ENCODE data around the gene EEIG1. TPM values are rescaled to one million over a fixed set of nuclear protein-coding genes. Genes with fewer than 3 reads are reported as not detected.

The EEIG1 gene
- total and polyA plus RNA-seq, 9 of the 15 experiments (the other 6 are each of a cell fraction or from before 2014, with no cell fraction given): 0.17 to 16.7 (median 3.6) TPM

DNA sequence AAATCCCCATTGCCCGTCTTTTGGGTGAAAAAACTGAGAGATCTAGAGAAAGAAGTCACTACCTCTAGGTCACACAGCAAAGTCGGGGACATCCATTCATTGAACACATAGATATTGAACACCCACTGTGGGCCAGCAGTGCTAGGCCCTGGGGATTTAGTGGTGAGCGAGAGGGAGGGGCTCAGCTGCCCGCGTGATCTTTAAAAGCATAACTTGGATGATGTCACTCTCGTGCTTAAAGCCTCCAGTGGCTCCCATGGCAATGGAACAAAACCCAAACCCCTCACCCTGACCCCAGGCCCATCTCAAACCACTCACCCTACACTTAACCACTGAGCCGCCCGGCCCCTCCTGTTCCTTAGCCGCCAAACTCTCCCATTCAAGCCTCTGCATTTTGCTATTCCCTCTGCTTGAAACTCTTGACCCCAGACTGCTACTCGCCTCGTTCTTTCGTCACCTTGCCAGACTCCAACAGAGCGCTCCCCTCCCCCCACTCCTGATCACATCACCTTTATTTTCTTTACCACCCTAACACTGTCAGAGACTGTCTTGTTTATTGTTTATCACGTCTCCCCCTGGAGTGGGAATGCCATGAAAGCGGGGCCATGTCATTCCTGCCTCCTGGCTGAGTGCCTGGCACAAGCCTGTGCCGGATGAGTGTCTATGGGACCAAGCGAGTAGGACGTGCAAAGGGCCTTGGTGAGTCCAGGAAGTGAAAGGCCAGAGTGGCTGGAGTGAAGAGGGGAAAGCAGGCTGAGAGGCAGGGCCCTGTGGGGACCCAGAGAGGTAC lies 49.5 kb downstream of the EEIG1 start (continued):
- TF ChIP-seq, protein P1, sequence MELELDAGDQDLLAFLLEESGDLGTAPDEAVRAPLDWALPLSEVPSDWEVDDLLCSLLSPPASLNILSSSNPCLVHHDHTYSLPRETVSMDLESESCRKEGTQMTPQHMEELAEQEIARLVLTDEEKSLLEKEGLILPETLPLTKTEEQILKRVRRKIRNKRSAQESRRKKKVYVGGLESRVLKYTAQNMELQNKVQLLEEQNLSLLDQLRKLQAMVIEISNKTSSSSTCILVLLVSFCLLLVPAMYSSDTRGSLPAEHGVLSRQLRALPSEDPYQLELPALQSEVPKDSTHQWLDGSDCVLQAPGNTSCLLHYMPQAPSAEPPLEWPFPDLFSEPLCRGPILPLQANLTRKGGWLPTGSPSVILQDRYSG (tag; conservative IDR thresholded peaks at IDR 0.05; ENCODE audit: low read depth): no peak
- TF ChIP-seq, protein P2, sequence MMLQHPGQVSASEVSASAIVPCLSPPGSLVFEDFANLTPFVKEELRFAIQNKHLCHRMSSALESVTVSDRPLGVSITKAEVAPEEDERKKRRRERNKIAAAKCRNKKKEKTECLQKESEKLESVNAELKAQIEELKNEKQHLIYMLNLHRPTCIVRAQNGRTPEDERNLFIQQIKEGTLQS (IDR thresholded peaks at IDR 0.05): peak; percentile 95
- TF ChIP-seq, protein P2 (CRISPR knock-in tag; conservative IDR thresholded peaks at IDR 0.05): peak; percentile 78
- TF ChIP-seq EZH2 (IDR thresholded peaks at IDR 0.05; ENCODE audit: borderline replicate concordance, low read depth, low read length) (no peak), TEAD4 (IDR thresholded peaks at IDR 0.05; ENCODE audit: low read length) (peak; percentile 12; the same call in 1 of the 2 replicates), TEAD4 (CRISPR knock-in tag; IDR thresholded peaks at IDR 0.05; ENCODE audit: borderline replicate concordance) (no peak), POLR2A (conservative IDR thresholded peaks at IDR 0.05) (peak; percentile 66), ELF2 (CRISPR knock-in tag; IDR thresholded peaks at IDR 0.05) (no peak), CHD1 (IDR thresholded peaks at IDR 0.05; ENCODE audit: low read length) (no peak), JUNB (CRISPR knock-in tag; conservative IDR thresholded peaks at IDR 0.05) (no peak), CREBBP (IDR thresholded peaks at IDR 0.05; ENCODE audit: low read depth, low read length) (no peak), HNRNPUL1 (IDR thresholded peaks at IDR 0.05; ENCODE audit: low read length) (no peak), ELF4 (CRISPR knock-in tag; IDR thresholded peaks at IDR 0.05) (peak; percentile 78), SMARCC2 (IDR thresholded peaks at IDR 0.05; ENCODE audit: low read depth) (0 out of 2 replicates have a peak, but pooled peaks have one; percentile 24), MYBL2 (IDR thresholded peaks at IDR 0.05; ENCODE audit: low read depth) (no peak), MYBL2 (CRISPR knock-in tag; IDR thresholded peaks at IDR 0.05; ENCODE audit: borderline replicate concordance) (no peak), NEUROD1 (IDR thresholded peaks at IDR 0.05; ENCODE audit: borderline replicate concordance, low read depth, low read length, partially characterized antibody) (peak; percentile 30)
- TF ChIP-seq, protein P3, sequence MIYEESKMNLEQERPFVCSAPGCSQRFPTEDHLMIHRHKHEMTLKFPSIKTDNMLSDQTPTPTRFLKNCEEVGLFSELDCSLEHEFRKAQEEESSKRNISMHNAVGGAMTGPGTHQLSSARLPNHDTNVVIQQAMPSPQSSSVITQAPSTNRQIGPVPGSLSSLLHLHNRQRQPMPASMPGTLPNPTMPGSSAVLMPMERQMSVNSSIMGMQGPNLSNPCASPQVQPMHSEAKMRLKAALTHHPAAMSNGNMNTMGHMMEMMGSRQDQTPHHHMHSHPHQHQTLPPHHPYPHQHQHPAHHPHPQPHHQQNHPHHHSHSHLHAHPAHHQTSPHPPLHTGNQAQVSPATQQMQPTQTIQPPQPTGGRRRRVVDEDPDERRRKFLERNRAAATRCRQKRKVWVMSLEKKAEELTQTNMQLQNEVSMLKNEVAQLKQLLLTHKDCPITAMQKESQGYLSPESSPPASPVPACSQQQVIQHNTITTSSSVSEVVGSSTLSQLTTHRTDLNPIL (CRISPR knock-in tag; IDR thresholded peaks at IDR 0.05): no peak
- TF ChIP-seq, protein P4, sequence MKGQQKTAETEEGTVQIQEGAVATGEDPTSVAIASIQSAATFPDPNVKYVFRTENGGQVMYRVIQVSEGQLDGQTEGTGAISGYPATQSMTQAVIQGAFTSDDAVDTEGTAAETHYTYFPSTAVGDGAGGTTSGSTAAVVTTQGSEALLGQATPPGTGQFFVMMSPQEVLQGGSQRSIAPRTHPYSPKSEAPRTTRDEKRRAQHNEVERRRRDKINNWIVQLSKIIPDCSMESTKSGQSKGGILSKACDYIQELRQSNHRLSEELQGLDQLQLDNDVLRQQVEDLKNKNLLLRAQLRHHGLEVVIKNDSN (CRISPR knock-in tag; IDR thresholded peaks at IDR 0.05): peak; percentile 74
- TF ChIP-seq, protein P5, sequence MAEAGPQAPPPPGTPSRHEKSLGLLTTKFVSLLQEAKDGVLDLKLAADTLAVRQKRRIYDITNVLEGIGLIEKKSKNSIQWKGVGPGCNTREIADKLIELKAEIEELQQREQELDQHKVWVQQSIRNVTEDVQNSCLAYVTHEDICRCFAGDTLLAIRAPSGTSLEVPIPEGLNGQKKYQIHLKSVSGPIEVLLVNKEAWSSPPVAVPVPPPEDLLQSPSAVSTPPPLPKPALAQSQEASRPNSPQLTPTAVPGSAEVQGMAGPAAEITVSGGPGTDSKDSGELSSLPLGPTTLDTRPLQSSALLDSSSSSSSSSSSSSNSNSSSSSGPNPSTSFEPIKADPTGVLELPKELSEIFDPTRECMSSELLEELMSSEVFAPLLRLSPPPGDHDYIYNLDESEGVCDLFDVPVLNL (CRISPR knock-in tag; IDR thresholded peaks at IDR 0.05; ENCODE audit: low read depth): peak; percentile 30; the same call in 1 of the 2 replicates

Measured in K562 (cell line).